LNCaP clone FGC (cell line): ENCODE data around the gene HPD.
"Not testable (repeated sequence)": the region's sequence is repeated elsewhere in the genome, so short reads cannot be mapped to it uniquely, and the experiment has no call there.

Experiments
- DNase-seq: peaks from one replicate; pipeline ENCODE4 v3.0.0-alpha.2; 2011; ENCODE audit warnings: low read depth
- H3K4me3 ChIP-seq: 2 replicates; pipeline ENCODE4 v1.5.1; 2011; ENCODE audit warnings: mild to moderate bottlenecking, low read depth, low read length, control low read depth
- TF ChIP-seq, protein P1 (sequence below): IDR thresholded peaks from 2 replicates; pipeline ENCODE4 v1.5.1; 2012; ENCODE audit warnings: mild to moderate bottlenecking; ENCODE audit not compliant: control insufficient read depth, insufficient read depth; ENCODE audit errors: extremely low read depth

The HPD gene

DNA sequence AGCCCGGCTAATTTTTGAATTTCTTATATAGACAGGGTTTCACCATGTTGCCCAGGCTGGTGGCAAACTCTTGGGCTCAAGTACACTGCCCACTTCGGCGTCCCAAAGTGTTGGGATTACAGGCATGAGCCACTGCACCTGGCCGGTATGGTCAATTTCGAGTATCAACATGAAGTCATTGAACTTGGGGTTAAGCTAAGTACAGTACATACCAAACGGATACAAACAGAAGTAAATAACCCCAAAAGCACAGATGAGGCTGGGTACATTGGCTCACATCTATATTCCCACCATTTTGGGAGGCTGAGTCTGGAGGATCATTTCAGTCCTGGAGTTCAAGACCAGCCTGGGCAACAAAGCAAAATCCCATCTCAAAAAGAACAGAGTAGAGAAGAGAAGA is 16.9 kb upstream of the HPD start:
- TF ChIP-seq, protein P1, sequence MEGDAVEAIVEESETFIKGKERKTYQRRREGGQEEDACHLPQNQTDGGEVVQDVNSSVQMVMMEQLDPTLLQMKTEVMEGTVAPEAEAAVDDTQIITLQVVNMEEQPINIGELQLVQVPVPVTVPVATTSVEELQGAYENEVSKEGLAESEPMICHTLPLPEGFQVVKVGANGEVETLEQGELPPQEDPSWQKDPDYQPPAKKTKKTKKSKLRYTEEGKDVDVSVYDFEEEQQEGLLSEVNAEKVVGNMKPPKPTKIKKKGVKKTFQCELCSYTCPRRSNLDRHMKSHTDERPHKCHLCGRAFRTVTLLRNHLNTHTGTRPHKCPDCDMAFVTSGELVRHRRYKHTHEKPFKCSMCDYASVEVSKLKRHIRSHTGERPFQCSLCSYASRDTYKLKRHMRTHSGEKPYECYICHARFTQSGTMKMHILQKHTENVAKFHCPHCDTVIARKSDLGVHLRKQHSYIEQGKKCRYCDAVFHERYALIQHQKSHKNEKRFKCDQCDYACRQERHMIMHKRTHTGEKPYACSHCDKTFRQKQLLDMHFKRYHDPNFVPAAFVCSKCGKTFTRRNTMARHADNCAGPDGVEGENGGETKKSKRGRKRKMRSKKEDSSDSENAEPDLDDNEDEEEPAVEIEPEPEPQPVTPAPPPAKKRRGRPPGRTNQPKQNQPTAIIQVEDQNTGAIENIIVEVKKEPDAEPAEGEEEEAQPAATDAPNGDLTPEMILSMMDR: no peak
- H3K4me3 ChIP-seq: no peak overlapping the region
- no peak for DNase-seq

DNA sequence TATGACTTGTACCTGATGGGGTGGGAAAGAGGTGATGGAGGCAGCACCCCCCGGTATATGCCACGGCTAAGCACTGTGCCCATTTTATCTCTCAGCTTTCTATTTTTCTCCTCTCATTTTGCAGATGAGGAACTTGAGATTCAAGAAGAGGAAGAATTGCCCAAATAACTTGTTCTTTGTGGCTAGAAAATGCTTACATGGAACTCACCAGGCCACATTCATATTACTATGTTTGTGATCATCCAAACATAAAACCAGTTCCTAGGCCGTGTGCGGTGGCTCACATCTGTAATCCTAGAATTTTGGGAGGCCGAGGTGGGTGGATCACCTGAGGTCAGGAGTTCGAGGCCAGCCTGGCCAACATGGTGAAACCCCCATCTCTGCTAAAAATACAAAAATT is 15.4 kb upstream of the HPD start:
- TF ChIP-seq, protein P1: no peak

DNA sequence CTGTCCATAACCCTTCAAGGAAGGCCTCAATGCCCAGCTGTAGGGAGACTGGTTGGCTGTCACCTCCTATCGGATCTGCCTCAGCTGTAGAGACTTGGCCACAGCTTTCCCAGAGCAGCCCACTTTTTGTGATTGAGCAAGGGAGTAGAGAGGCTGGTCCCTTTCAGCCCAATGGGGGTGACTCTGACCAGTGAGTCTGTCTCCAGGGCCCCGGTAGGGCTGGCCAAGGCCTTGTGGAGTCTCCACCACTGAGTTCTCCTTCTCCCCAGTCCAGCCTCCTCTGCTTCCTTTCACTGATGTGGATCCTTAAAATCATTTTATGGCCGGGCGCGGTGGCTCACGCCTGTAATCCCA is 14.5 kb upstream of the HPD start:
- TF ChIP-seq, protein P1: no peak
- DNase-seq: no peak
- no peak overlapping the region for H3K4me3 ChIP-seq

More for the DNA sequence above, 15.4 kb upstream of the HPD start:
- no peak for DNase-seq
- no peak overlapping the region for H3K4me3 ChIP-seq

DNA sequence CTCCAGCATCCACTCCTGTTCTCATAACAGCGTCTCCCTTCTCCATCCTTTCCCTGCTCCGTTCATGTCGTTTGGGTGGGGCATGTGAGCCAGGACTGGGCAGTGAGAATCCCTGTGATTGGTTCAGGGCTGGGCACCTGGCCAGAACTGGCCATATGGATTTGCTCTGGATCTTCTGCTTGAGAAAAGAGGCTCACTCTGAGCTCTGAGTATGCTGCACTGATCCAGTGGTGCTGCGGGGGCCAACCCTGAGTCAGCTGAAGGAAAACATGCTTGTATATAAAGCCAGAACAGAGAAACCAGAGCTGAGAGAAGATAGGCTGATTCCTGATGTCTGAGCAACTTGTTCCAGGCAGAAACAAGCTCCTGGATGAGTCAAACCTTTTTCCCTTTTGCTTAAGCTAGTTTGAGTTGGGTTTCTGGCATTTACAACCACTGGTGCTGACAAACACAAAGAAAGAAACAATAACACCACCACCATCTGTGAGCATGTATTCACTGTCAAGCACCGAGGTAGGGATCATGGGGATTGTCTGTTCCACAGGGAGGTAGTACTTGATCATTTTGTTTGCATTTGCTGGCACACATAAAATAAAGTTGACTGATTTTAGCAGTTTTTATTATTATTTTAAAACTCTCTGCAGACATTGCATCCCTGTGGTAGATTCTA is 14.0 kb upstream of the HPD start:
- TF ChIP-seq, protein P1: no peak
- DNase-seq: no peak
- no peak overlapping the region for H3K4me3 ChIP-seq

DNA sequence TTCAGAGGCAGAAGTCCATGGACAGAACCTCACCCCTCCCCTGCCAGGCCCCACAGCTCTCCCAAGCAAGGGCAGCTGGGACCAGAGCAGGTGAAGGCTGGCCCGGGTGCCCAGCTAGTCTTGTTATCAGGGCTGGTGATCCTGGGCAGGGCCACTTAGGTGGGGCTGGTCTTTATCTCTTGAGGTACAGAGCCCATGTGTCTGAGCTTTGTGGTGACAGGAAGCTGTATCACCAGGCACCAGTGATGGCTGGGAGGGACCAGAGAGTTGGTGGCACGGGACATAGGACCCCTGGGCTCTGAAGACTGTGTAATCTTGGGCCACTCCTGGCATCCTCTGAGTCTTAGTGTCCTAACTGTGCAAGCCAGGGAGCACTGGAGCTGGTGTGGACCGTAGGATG is 12.8 kb upstream of the HPD start:
- TF ChIP-seq, protein P1: no peak
- DNase-seq: no peak
- H3K4me3 ChIP-seq: no peak overlapping the region

DNA sequence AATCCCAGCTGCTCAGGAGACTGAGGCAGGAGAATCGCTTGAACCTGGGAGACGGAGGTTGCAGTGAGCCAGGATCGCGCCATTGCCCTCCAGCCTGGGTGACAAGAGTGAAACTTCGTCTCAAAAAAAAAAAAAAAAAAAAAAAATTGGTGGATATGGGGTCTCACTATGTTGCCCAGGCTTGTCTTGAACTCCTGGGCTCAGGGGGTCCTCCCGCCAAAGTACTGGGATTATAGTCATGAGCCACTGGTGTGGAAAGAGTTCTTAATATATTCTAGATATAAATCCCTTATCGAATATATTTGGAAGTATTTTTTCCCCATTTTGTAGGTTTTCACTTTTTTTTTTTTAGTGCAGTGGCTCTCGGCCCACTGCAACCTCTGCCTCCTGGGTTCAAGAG is 10.6 kb upstream of the HPD start:
- not testable (repeated sequence) for H3K4me3 ChIP-seq

DNA sequence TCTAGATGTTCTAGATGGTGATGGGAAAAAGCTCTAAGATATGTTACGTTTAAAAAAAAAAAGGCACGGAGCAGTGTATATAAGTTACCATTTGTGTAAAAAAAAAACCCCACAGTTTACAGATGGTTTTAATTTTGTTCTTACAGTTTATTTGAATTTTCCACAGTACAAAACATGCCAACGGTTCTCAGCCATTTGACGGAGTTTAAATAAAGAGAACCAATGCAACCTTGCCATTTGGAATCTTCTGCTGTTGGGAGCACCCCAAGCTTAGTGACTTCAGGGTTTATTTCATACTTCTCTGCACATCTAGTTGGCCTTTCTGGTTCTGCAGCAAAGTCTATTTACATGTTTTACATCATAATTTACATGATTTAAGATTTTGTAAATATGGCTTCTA is 7.7 kb upstream of the HPD start:
- no peak for DNase-seq
- TF ChIP-seq, protein P1: no peak

More for the DNA sequence above, 10.6 kb upstream of the HPD start:
- DNase-seq: not testable (repeated sequence)

More for the DNA sequence above, 7.7 kb upstream of the HPD start:
- no peak overlapping the region for H3K4me3 ChIP-seq
